ENCODE results near the gene SPTLC3.

SPTLC3 gene

DNA sequence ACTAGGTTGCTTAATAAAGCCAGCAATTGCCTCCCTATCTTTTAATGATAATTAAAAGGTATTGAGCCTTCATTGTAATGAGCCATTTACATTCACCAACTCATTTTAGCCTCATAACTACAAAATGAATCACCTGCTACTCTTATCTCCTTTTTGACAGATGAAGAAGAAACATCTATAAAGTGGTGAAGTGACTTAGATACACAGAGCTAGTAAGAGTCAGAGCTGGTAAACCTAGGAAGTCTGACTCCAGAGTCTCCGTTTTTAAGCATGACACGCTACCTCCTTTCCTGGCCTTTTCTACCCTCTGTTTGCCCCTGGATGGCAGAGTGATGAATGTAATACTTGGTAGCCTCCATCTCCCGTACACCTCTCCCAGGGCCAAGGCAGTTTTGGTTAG, 93.5 kb downstream of the SPTLC3 start:
- DNase-seq, result no peak

DNA sequence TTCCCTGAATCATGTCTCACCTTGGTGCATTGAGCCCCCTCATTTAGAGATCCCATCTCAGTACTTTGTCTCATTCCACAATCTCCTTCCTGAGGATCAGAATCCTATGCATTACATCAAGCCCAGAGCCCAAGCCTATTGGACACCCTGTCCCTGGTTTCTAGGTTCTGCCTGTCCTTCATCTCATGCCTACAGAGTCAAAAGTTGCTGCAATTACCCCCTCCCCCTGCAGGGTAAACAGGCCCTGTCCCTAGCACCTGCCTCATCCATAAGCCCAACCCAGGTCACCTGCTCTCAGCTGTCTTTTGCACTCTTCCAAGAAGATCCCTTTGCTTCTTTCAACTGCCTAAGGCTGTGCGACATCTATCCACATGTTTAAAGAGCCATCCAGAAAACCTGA, 93.9 kb downstream of the SPTLC3 start:
- DNase-seq, result no peak

DNA sequence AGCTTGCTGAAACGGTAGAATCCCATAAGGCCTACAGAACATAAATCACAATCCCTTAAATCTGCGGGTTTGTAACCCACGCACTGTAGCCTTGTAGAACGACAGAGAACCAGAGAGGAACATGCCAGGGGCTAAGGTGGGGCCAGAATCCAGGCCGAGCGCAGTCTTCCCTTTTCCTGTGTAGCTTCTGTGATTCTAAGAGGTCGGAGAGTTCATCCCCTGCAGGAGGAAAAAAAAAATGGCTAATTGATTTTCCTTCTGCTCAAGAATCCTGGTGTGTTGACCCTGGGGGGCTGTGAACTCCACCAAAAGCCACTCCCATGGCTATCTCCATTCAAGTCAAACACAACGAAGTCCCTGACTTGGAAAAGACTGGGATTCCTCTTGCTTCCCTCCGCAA, 96.3 kb downstream of the SPTLC3 start:
- no peak for DNase-seq

DNA sequence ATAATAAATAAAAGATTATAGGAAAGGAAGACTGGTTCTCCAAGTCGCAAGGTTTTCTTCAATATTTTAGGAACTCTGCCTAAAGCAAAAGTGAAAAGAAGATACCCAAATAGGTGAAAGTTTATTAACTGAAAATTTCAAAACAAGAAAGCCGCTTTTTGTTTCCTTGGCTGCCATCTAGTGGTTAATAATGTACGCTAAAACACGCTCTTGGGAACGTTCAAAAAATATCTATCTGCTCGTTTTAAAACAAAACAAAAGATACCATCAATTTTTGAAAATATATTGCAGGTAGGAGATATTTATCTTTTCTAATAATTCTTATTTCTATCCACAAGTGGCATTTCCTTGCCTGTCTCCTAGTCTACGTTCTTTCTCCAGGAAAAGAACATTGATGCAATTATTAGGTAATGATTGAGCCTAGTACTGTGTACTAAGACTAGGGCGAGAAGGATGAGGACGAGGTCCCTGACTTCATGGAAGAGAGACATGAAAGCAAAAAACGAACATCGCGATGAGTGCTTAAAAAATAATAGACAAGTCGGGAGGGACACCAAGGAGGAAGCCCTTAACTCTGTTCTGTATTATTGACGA, 97.2 kb downstream of the SPTLC3 start:
- peak; percentile 21 for DNase-seq

DNA sequence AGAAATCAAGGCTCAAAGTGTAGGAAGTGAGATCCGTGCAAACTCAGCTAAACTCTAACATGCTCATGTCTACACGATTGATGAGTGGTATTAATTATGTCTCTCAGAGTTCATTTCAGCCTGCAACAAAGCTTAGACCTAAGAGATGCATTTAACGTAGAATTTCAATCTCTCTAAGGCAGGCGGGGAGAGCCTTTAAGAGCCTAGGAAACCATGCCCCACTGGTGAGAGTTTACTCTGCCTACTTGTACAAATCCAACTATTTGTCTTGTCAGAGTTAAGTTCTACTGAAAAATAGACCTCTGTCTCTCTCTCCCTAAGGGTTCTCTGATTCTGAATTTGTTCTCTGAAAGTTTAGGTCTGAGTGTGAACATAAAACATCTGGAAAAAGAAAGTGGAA, 100.9 kb downstream of the SPTLC3 start:
- no peak for DNase-seq

DNA sequence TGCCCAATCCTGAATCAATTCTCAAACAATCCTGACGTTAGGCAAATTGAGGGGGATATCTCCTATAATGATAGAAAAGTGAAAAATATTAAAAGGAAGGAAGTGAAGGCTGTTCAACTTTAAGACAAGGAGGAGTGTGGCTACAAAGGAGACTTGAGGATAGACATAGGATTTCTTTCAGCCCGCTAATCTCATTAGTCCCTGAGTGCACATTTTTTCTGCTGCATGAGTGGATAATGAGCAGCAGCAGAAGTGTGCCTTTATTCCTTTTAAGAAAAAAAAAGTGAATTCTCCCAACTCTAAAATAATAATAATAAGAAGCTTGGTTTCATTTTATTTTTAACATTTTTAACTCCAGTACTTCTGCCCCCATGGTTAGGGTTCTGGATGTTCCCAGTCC, 102.0 kb downstream of the SPTLC3 start:
- DNase-seq, result no peak

DNA sequence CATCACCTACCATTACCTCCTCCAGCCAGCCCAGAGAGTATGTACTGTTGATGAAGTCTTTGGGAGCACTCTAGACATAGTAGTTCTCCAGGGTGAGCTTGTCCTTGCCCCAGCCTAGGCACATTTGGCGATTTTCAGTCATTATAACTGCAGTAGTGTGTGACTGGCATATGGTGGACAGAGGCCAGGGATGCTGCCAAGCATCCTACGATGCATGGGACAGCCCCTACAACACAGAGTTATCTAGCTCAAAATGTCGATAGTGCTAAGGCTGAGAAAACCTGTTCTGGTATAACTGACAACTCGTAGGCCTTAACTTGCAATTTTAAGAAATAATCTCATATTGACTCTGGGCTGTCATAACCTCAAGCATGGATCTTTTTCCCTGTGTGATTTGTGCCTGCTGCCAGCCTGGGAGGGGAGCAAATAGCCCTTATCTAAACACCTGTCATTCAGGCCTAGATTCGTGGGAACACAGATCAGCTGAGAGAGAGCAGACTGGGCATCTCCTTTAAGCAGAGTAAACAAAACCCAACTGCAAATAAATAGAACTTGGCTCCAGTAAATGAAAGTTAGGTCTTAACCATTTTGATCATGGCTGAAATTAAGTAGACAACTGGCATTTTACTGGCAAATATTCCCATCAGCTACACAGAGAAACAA, 102.6 kb downstream of the SPTLC3 start:
- no peak for DNase-seq

DNA sequence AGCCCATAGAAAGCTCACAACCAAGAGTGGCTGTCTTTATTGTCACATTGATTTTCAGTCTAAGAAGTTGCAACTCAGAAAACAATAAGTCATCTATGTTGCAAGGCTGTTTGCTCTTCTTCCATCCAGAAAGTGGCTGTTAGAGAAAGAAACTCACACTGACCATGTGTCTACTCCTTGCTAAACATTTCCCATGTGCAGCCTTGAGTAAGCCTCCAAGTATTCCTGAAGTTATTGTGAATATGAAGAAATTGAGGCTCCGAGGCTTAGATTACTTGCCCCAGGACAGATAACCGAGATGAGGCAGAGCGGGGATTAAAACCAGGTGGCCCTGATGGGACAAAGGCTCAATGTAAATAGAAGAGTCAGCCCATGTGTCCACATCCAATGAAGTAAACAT, 105.0 kb downstream of the SPTLC3 start:
- DNase-seq, result no peak

DNA sequence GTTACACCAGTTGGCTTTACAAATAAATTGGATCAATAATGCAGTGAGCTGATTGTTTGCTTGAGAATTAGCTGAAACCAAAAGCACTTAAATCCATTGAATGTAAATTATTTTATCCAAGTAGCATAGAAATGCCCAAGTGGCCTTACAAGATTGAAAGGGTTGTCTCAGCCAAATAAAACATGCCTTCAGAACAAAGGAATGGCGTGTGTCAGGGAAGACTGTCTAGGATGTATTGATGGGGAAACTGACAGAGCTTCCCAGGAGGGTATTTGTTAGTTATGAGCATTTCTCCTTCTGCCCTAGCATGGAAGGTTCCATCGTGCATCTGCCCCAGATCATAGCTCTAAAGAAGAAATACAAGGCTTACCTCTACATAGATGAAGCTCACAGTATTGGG, 108.4 kb downstream of the SPTLC3 start:
- no peak for DNase-seq

DNA sequence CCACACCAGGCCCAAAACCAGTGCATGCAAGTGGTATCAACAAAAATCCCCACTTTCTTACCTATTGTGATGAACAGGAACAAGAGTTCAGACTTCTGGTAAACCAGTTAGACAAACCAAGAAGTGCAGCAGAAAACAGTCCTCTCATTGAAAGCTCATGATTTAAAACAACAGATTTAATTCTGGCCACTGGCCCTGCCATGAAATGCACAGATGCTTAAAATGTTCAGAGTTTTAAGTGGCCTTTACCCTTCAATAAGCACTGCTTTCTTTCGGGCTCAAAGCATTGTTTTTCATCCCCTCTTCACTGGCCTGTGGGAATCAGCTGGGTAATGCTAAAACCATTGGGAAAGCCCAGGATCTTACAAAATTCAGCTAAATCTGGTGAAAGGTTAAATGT, 109.9 kb downstream of the SPTLC3 start:
- no peak for DNase-seq

DNA sequence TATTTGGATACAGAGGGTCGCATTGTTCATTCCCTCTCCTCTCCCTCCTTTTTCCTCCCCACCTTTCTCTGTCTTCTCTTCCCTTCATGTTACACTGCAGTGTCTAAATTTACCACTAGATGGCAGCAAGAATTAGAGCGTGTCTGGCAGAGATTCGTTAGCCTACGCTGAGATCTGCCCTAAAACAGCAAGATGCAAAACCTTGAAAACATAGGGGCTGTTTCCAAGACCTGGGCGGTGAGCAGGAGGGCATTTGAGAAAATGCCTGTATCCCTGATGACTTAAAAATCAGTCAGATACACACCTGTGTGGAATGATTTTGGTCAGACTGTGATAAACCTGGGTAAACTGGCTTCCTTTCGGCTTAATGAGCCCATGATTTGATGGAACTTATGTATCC, 110.8 kb downstream of the SPTLC3 start:
- peak; percentile 50 for DNase-seq

DNA sequence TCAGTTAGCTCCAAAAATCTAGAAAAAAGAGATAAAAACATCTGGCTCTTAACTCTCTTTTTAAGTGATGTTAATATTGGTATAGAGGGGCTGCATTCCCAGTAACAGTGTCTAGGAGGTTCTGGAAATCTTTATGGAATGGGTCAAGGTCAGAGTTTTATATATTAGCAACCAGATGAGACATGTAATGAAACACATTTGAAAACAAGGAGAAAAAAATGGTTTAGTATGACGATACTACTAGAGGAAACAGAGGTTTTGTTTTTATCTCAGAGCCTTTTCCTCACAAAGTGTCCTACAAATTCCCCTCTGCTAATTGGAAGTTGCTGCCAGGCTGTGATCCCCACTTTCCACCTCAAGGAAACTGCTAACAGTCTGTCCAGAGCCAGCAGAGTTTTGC, 111.7 kb downstream of the SPTLC3 start:
- no peak for DNase-seq

DNA sequence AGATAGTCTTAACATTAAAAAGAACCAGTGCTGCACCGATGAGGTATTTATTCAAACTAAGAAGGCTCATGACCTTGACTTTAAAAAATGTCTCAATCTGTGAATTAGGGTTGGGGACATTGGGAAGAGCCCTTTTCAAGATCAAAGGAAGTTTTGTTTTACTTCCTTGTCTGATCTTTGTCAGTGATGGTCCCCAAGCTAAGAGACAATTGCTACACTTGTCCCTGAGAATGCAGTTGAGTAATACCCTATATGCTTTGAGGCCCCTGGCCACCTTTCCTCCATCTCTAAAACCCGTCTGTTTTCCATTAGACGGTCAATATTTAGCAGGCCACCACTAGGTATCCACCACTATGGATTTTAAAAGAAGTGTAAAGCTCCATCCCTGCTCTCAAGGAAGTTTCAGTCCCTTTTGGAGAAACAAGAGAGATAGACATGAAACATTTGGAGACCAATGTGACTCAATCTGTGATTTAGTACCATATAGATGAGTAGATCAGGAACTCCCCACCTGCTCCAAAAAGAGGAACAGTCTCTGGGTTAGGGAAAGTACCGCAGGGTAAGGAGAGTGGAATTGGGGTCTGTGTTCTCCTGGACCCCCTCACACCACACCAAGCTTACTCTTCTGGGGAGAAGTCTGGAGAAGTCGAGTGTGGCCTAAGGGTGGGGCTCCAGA, 113.2 kb downstream of the SPTLC3 start:
- DNase-seq, result no peak

DNA sequence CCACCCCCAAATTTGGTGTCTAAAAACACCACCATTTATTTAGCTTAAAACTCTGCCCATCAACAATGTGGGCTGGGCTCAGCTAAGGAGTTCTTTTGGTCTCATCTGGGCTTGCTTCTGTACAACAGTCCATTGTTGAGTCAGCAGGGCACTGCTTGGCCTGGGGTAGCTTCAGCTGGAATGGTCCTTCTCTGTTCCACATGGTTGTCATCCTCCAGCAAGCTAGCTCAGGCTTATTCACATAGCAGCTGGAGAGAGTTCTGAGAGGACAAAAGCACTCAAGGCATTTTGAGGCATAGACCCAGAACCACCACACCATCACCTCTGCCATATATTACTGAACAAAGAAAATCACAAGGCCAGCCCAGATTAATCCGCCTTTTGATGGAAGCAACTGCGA, 116.7 kb downstream of the SPTLC3 start:
- no peak for DNase-seq

DNA sequence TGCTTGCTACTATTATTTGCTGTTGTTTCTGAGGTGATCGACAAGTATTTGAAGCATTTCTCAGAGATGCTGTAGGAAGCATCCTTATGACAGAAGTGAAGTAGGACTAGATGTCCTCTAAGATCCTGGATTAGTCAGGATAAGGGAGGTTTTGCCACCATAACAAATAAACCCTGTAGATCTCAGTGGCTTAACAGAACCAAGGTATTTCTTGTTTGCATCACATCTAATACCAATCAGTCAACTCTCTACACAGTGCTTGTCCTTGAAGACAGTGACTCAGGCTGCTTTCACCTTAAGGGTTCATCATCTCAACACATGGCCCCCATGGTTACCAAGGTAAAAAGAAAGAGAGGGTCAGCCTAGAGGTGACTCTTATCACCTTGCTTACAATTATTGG, 119.4 kb downstream of the SPTLC3 start:
- no peak for DNase-seq

DNA sequence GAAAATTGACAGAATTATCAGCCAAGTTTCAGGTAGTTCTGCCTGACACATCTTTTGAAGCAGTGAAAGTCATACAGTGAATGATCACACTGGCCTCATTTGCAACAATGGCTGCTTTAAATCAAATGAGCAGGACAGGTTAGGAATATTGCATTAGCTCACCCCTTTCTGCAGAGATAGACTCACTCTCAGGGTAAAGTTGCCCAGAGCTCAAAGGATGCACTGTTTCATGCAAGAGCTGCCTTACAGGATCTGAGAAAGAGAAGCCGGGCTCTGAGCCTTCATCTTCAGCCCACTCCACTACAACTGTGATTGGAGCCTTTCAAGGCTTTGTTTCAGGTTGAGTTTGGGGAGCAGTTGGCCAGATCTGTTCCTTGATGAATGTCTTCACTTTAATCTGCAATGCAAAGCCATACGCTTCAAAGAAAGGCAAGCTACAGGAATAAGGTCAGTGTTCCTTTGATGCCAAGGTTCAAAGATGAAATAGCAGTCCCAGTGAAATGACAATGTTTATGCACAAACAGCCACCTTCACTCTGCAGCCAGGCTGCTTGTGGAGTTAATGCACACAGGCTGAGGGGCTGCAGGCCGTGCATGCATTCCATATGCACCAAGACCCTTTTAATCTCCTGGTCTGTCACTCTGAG, 121.4 kb downstream of the SPTLC3 start:
- DNase-seq, result no peak

DNA sequence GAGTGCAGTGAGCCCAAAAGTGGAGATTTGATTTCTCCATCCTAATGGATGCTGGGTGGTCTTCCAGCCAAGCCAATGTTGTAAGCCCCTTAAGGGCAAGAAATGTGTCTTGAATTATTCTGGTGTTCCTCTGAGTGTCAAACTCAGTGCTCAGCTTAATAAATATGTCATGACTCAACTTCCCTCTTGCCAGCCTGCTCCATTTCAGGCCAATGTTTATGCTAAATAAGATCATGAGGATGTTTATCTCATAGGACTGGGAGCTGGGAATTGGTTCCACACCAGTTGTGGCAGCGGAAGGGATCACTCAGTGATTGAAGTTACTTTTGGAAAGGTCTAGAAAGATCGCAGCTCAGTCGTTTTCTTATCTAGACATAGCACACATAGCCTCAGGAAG, 121.9 kb downstream of the SPTLC3 start:
- DNase-seq, result no peak

DNA sequence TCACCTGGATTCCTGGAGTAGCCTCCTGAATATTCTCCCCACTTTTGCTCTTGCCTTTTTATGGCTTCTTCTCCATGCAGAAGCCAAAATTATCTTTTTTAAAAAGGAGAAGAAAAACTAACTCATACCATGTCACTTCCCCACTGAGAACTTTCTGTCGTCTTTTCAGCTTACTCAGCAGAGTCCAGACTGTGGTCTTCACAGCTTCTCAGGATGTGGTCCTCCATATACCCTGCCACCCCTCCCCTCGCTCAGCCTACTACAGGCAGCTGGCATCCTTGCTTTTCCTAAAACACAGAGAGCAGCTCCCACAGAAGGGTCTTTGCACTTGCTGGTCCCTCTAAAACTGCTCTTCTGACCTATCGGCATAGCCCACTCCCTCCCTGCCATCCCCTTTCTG, 122.9 kb downstream of the SPTLC3 start:
- no peak for DNase-seq

DNA sequence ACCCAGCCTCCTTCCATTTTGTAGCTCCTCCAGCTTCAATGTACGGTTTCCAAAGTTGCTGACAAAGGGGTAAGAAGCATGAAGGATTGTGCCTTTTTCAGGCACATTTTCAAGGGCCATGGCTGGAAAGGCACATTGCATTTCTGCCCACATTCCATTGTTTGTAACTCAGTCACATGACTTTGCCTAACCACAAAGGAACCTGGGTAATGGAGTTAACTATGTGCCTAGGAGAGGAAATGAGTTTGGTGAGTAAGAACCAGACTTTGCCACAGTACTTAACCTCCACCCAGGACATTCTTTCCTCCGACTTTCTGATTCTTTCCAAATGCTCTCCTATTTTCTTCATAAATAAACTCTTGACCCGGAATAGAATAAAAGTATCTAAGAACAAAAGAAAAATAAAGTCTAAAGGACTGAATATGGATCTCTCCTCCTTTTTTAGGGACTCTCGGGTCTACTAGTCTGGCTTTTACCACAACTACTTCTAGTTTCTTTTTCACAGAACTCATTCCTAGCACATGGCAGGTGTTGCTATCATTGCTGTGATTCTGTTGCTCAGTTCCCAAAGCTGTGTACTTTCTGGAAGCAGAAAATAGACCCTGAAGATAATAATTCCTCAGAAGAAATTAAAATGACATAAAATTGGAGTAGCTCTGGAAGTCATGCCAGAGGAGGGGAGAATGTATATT, 130.8 kb downstream of the SPTLC3 start:
- no peak for DNase-seq

DNA sequence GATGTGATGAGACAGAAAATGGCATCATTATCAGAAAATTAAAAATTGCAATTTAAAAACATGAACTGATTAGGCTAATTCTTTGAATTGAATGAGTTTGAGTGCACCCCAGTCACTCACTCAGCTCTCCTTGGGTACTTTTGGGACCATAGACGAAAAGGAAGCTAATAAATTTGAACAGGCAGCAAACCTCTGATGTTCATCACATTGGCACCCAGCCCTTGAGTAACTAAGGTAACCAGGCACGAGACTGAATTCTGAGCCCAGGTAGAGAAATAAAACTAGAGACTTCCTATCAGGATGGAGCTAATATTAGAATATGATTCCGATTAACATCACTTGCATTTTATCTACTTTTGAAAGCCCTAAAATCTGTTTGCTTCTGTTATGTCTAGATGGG, 131.4 kb downstream of the SPTLC3 start:
- DNase-seq, result no peak

DNA sequence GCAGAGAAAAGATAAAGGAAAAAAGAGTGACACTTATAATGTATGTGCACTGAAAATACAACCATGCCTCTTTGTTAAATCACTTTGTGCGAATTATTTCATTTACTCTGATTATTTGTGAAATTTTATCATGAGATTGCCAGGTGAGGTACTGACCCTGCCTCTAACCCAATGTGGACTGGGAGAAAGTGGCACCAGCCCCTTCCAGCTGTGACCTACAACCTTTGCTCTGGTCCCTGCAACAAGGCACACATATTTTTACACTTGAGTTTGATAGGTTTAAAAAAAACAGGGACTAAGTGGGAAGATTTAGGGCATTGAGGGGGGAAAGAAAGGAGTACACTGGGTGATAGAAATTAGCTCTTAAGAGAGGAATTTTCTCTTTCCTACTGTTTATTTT, 132.0 kb downstream of the SPTLC3 start:
- no peak for DNase-seq

DNA sequence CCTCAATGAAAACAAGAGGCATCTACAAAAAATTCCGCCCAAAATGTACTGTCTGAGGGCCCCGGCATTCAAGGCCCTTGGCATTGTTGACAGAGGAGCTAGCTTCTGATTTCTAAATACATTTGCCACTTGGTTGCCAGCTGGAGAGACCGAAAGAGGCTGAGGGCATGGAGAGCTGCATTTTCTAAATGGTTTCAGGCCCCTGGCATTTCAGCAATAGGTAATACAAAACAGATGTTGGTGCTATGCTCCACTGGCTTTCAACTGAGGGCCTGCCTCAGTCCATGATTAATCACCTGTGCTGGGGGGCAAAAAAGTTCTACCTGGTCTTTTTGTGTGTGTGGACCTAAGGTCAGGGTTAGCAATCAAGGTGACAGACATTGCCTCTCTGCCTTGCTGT, 132.8 kb downstream of the SPTLC3 start:
- DNase-seq, result no peak

DNA sequence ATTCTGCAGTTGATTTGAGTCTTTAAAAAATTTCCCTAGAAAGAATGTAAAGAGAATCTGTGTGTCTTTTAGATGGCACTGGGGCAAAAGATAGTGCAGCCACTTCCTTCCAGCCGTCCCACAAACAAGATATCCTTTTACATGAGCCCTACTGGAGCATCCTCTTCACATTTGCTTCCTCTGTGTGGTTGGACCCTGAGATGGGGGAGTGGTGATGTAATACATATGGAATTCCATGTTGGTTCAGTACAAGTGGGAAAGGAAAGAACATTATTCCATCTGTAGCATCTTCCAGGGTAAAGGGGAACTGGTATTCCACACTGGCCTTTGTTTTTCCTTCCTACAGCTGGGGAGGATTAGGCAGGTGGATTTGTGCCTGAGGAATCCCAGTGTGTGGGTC, 133.4 kb downstream of the SPTLC3 start:
- no peak for DNase-seq
